Stimulated activated CD4-positive, alpha-beta T cell treated with anti-CD3 and anti-CD28 coated beads, Interleukin-4, amount 100 ng/mL, for 48 hours (primary cell): ENCODE measurements around the gene CELF1.

Source experiments
- DNase-seq, 2 donors: peaks; one replicate each; pipeline ENCODE4 v3.0.0-alpha.2; 2020; ENCODE audit warnings: low read depth in 2 of 2

CELF1 gene

DNA sequence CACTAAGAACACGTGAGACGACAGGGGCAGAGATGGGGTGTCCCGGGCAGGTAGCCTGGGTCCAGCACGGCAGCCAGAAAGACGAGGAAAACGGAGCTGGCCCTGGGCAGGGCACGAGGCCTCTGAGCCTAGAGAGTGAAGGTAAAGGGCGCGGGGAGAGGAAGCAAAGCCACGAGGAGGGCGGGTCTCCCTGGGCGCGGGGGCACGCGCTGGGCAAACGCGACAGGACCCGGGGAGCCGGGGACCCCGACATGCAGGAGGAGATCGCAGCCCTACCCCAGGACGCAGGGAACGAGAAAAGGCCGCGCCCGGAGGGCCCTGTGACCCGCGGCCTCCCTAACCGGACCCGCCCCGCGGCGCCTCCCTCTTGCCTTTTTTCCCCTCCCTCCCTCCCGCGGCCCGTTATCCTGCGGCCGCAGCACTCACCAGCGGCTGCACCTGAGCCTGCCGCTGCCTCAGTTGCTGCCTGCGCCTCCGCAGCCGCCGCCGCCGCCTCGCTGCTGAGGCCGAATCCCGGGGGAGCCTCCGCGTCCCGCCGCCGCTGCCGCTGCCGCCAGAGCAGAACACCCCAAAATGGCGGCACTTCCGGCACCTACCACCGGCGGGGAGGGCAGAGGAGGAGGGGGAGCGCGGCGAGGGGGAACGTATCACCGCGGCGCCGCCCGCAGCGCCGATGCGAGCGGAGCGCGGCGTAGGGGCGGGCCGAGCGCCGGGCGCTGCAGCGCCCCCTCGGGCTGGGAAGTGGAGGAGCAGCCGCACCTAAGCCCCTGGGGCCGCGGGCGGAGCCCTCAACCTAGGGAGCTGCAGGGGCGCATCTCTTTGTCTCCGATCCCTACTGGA is at the start of gene CELF1:
TSS of gene CELF1 (minus strand) at position 567 of the 840 bp plus-strand sequence. CDS start 53,609 bp downstream, outside the sequence.
- DNase-seq, result peak; percentile 87 to 93

DNA sequence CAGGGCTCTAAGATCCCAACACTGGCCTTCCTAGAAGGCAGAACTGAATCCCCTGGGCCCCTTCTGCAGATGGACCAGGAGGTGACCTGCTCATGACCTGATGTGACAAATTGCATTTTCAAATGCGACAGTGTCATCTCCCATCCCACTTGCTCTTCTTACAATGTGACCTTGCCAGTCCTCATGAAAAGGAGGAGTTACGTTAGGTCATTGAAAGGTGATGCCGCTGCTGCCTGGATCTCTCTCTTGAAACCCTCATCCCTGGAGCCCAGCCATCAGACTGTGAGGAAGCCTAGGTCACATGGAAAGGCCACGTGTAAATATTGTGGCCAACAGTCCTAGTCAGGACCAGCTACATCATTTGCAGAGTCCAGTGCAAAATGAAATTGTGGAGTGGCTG is 47.0 kb upstream of the CELF1 start:
- DNase-seq, result no peak

DNA sequence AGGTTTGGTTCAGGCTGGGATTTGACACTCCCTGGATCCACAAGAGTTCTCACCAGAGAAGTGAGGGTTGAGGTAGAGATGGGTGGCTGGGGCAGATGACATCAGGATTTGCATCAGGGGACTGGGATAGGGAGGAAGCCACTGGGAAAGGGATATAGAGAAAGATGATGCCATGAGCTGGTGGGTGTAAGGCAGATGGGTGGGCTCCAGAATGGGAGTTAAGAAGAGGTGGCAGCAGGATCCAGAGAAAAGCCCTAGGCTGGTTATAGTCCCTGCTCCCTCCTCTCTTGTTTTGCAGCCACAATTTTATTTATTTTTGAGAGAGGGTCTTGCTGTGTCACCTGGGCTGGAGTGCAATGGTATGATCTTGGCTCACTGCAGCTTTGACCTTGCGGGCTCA is 43.0 kb upstream of the CELF1 start:
- no peak for DNase-seq

DNA sequence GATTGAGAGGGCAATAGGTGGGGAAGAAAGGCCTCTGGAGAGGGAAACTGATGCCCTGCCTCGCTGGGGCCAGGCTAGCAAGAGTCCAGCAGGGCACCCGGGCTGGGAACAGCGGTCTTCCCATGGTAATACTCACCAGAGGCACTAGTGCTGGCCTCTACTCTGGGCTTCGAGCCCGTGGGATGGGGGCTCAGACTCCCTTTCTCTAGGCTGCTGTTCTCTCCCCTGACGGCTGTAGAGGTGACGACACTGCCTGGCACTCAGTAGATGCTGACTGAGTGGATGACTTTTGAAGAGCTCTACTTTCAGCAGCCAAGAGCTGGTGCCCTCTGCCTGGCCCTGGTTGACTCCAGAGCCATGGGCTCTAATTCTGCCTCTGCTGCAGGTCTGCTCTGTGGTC is 42.1 kb upstream of the CELF1 start:
- no peak for DNase-seq

DNA sequence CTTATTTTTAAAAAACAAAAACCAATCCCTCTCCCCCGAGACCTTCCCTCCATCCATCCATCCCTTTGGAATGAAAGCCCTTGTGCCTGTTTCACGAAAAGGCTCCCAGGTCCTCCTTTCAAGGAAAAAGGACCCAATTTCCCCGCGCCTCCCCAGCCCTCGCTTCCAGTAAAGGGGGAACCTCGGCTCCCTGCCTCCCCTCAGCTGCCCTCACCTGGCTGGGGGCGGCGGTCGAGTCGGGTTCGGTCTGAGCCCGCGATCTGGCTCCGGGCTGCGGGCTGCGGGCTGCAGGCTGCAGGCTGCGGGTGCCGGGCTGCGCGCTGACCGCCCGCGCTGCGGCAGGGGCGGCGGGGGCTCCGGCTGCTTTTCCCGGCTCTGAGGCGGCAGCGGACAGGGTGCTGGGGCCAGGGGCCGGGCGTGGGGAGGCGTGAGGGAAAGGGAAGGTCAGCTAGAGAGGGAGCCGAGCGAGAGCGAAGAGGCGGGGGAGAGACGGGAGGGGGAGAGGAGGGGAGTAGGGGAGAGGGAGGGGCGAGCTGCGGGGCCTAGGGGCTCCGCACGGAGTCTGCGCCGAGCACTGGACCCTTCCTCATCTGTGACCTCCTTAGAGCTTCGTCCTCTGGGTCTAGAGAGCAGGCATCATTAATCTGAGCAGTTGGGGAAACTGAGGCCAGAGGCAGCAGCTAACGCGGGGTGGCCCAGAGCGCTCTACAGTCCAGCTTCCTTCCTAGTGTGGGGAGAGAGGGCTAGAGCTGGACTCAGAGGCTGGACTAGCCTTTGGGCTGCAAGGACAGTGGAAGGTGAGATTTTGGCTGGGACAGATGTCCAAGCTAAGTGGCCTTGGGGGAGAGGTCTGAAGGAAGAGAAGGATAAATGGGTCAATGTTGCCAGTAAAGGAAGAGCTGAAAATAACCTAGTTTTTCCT is 41.3 kb upstream of the CELF1 start, which contains the start of gene C1QTNF4:
TSS of gene C1QTNF4 (minus strand) at position 478 of the 922 bp plus-strand sequence. CDS start 3,601 bp downstream, outside the sequence.
- no peak for DNase-seq

DNA sequence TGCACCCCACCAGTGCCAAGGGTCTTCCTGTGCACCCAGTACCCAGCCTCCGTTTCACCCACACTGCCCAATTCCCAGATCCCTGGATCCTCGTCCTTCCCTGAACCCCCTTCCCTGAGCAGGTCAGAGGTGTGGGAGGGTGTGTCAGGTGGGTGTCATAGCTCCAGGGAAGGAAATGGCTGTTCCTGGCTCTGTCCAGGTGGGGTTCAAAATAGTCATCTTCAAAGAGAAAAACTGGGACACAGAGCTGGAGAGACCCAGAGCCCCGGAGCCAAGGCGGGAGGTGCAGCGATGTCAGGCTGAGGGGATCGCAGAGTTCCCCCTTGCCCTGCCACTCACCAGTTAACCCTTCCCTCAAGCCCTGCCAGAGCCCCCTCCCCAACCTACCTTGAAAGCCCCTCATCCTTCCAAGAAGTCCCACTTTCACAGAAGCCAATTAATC is 40.6 kb upstream of the CELF1 start:
- DNase-seq, result no peak

DNA sequence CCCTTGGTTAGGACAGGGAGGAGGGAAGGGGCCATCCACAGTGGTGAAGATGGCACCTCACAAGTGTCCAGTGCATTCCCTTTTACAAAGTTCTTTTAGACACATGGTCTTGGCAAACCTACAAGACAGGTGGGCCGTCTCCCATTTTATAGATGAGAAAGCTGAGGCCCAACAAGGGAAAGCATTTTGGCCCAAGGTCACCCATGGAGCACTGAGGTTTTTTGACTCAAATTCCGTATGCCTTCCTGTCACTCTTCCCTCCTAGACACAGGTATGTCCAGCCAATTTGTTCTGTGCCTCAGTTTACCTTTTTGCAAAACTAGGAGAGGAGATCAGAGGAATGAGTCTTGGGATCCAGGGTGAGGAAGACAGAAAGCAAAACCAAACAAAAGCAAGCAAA is 40.0 kb upstream of the CELF1 start:
- no peak for DNase-seq

DNA sequence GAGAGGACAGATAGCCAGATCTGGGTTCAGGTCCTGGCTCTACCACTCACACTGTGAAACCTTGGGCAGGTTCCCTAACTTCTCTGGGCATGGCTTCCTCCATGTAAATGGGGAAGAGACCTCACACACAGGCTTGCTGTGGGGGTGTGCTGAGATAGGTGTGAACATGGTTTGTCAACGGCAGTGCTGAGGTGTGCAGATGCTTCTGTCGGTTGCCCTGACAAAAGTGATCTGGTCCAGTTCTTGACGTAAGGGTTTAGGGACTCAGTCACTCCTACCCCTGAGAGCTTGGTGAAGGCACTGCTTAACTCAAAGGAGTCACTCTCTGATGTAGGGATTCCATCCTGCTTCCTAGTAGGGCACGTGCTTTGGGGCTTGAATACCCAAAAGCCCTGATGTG is 39.3 kb upstream of the CELF1 start:
- DNase-seq, result no peak

DNA sequence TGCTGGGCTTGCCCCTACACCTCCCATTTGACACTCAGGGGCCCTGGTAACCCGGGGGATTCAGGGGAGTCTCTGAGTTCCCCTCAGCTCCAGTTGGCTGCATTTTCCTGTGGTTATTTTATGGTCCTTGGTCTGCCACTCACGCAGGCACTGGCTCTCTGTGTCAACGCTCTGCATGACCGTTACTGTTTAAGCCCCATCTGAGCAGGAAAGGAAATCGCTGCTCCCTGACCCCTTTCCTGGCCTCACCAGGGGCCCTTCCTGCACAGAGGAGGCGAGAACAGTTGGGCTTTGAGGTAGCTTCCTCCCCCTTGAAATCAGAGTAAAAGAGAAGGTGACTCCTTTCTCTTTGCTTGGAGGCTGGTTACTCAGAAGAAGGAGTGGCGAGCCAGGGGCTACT is 38.8 kb upstream of the CELF1 start:
- DNase-seq, result no peak

DNA sequence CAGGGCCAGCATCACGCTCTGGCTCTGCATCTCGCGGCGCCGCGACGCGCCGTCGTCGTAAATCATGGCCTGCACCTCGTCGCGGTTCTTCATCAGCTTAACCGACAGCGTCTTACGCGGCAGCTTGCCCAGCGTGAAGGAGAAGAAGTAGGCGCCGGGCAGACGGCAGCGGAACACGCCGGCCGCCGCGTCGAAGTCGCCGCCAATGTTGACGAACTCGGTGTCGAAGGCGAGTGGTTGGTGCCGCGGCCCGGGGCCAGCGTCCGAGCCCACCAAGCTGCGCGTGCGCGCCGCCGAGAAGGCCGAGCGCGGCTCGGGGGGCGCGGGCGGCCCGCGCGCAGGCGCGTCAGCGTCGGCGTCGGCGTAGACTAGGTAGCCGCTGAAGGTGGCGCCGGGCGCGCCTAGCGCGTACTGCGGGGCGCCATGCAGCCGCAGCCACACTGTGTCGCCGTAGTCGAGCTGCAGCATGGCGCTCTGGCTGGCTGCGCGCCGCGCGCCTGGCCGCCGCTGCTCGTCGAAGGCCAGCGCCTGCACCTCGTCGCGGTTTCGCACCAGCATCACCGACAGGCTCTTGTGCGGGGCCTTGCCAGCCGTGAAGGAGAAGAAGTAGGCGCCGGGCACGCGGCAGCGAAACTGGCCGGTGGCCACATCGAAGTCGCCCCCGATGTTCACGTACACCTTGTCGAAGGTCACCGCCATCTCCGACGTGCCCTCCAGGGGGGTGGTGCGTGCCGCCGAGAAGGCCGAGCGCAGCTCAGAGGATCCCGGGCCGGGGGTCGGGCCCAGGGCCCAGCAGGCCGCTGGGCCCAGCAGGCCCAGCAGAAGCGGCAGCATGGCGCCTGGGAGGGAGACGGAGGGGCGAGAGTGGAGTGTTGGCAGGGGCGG is 37.3 kb upstream of the CELF1 start:
- no peak for DNase-seq

DNA sequence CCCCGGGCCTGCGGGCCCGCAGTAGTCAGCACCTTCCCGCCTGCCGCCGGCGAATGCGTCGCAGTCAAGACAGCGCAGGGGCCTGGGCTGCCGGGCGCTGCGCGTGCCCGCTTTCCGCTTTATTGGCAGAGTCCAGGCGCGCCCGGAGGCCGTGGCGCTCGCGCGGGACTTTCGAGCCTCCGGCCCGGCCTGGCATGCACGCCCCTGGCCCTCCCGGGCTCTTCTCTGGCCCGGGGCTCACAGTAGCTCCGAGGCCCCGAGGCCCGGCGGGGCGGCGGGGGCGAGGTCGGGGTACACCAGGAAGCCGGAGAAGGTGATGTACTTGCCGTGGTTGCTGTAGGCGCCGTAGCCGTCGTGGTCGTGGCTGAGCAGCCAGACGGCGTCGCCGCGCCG is 36.6 kb upstream of the CELF1 start:
- no peak for DNase-seq

DNA sequence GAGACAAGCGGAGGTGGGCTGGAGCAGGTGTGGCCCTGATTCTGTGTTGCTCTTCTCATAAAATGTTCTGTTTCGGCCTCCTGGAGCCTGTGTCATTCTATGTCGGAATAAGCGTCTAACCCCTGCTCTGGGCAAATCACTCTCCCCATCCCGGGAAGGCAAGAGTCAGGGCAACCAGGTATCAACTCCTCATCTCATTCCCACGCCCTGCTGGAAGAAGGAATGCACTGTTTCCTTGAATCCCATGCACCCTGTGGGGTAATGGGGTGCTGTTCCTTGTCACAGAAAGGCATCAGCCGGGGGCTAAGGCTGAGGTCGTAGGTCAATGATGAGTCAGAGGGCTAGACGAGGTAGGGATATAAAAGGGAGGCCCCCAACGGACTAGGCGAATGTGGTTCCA is 36.2 kb upstream of the CELF1 start:
- DNase-seq, result no peak

DNA sequence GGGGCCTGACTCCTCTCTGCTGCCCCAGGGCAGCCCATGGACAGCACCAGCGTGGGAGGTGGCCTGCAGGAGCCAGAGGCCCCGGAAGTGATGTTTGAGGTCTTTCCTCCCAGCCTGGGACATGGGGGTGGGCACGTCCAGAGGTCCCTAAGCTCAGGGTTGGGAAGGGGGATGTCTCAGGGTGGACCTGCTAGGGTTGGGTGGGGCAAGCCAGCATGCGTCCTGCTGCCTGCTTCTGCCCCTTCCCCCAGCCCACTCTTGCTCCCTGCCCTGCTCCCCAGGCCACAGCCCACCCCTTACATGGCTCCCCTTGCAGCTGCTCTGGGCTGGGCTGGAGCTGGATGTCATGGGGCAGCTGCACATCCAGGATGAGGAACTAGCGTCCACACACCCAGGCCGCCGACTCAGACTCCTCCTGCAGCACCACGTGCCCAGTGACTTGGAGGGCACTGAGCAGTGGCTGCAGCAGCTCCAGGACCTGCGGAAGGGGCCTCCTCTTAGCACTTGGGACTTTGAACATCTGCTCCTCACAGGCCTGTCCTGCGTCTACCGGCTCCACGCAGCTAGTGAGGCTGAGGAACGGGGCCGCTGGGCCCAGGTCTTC is 34.9 kb upstream of the CELF1 start:
- no peak for DNase-seq

DNA sequence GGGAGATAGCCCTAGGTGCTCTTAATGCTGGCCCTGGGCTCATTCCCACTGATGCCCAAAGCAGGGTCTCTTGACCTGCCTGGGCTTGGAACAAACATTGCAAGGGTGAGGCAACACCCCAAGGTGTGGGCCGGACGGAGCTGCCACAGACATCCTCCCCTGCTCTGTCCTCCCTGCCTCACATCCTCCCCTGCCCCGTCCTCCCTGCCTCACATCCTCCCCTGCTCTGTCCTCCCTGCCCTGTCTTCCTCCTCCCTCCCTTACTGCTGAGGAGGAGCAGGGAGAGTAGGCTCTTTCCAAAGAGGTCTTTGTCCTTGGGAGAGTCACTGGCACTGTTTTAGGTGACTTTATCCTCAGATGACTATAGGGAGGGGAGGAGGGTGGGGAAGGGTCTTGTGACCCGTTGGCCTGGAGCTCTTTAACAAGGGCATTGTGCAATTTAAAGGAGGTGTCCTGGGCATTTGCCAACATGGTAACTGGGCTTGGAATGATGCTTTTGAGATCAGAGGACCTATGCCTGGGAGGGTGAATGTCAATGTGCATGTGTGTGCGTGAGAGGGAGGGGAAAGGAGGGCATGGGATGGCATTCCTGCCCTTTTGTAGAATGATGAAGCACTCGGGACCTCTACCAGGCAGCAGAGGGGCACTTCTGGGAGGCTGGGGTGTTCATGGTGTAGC is 34.2 kb upstream of the CELF1 start:
- DNase-seq, result no peak

DNA sequence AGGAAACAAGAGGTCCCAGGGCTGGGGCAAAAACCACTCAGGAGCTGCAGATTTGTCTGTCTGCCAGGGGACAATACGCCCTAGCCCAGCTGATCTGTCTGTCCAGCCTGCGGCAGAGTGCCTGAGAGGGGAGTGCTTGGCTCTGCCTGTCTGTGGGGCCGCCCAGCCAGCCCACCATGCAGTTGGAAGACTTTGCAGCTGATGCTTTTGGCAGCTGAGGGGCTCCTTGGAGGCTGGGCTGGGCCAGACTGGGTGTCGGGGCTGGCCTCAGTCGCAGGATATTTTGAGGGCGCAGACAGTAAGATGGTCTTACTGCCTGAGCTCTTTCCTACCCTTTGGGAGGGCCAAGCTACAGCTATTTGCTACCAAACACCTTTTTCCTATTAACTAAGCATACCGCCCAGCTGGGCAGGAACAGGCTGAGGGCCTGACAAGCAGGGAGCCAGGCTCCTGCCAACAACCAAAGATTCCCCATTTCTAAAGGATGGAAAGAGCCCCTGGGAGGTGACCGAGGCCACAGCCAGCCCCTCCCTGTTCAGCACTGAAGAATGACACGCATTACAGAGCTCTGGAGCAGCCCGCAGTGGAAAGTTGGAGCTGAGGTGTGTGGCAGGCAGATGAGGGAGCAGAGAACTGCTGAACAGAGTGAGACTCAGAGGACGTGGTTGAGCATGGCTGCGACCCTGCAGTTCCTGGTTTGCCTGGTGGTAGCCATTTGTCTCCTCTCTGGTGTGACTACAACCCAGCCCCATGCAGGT is 33.3 kb upstream of the CELF1 start, which contains the start of gene FAM180B:
TSS of gene FAM180B (plus strand) at position 581 of the 758 bp plus-strand sequence. CDS start at position 672, 91 bp downstream.
- DNase-seq, result no peak

DNA sequence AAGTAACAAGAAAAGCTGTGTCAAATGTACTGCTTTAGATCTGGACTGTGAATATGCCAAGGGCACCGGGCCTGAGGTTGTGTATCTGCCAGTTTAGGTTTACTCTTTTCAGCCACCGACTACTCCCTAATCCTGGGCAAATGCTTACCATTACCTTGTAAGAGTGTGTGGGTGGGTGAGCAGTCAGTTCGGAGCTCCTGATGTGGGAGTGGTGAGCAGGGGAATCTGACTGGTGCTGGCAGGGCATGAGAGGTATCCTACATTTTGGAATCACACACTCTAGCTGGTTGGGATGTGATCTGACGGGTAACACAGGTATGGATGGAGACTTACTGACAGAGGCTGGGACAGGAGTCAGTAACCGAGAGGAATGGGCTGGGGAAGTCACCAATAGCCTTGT is 30.9 kb upstream of the CELF1 start:
- no peak for DNase-seq

DNA sequence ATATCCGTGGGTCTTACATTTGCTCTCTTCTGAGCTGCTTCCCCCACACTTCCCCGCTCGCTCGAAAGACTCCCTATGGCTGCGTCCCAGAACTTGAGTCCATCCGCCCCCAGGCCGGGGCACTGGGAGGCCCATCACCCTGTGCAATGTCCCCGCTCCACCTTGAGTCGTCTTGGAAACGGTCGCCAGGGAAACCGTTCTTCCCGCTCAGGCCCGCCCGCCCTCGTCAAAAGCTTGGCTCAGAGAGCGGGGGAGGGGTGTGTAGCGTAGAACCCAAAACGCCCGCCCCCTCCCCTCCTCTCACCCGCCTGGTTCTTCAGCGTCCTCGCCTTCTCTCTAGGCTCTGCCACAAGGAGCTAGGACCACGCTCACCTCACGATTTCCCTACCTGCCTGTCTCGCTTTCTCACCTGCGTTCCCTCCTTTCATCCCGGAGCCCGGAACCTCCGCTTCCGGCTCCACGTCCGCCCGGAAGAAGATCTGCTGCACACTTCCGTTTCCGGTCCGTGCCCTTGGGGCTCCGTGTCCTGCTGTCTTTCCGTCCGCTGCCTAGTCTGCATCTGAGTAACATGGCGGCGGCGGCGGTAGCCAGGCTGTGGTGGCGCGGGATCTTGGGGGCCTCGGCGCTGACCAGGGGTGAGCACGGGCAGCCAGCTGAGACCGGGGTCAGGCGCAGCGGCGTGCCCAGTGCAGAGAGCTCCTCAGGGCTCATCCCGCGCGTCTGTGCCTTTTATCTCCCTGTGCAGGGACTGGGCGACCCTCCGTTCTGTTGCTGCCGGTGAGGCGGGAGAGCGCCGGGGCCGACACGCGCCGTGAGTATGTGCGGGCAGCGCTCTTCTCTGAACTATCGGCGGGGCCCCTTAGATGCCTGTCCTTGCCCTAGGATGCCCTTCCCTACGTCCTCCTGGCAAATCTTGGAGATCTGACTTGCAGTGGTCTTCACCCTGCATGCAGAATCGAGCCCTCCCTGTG is 25.9 kb upstream of the CELF1 start, which contains the start of the genes KBTBD4 and NDUFS3:
TSS of gene KBTBD4 (minus strand) at position 447 of the 971 bp plus-strand sequence. CDS start at position 428, 19 bp downstream.
TSS of gene NDUFS3 (plus strand) at position 551 of the 971 bp plus-strand sequence. CDS start at position 569, 18 bp downstream.
- peak; percentile 82 to 84 for DNase-seq

DNA sequence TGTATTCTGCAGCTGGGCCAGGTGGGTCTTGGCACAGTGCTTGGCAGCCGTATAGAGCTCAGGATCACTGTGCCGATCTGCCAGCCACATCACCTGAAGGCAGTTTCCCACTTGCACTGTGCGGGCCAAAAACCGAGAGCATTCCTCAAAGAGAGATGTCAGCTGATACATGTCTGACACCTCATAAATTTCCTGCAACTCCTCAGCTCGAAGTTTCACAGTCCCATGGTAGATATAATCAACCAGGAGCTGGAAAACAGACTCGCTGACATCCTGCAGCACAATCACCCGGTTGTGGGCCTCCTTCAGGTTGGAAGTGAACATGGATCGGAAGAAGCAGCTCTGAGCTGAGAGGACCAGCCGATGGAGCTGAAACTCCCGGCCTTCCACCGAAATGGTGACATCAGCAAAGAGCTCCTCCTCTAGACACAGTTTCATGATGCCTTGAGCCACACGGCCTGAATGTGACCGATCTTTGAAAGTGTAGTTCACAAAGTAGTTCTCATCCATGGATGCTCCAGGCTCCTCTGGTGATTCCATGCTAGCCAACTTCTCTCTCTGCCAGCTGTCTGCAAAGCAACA is 24.6 kb upstream of the CELF1 start:
- DNase-seq, result no peak
